Endothelial cell of umbilical vein (primary cell): ENCODE results near the gene EED. TPM values are rescaled to one million over a fixed set of nuclear protein-coding genes. Genes with fewer than 3 reads are reported as not detected.

Experiments
- BruUV-seq: library from RNA; stranded (reverse); fragments of 400-500 nt; replicated peaks from 2 replicates; lab custom pipeline; 2021; lab: Mats Ljungman, UMichigan
- CTCF ChIA-PET: fragments of 300-600, 350-600 bp; sonication (Branson Sonifier 250); formaldehyde crosslinking; loops from one replicate; lab custom pipeline; 2021; ENCODE audit warnings: antibody characterized with exemption, inconsistent platforms; lab: Charles Lee
- POLR2A ChIA-PET: fragments of 300-600, 350-600 bp; sonication (Branson Sonifier 250); formaldehyde crosslinking; loops from one replicate; lab custom pipeline; 2021; ENCODE audit warnings: antibody characterized with exemption, inconsistent platforms; lab: Charles Lee
- DNase-seq: peaks from one replicate; pipeline ENCODE4 v3.0.0-alpha.2; 2011; ENCODE audit warnings: low read depth, low spot score
- FAIRE-seq: peaks from 2 replicates; lab custom pipeline; 2011; peaks lifted over from hg19 to GRCh38; lab: Jason Lieb, UNC
- H2AFZ ChIP-seq: 2 replicates; pipeline ENCODE4 v1.6.0; 2012; ENCODE audit warnings: low read depth, low read length, control low read depth, inconsistent platforms
- H3K27ac ChIP-seq: 2 replicates; pipeline ENCODE4 v1.5.1; 2011; ENCODE audit warnings: low read depth, mild to moderate bottlenecking, control low read depth, low read length, moderate library complexity; ENCODE audit not compliant: insufficient read depth
- H3K27me3 ChIP-seq, 2 experiments: 2 replicates each; pipeline versions ENCODE4 v1.6.0 to v1.6.1; 2011; ENCODE audit warnings: low read length in 2 of 2, mixed read lengths in 1 of 2; ENCODE audit not compliant: control insufficient read depth in 2 of 2, insufficient read depth in 2 of 2
- H3K36me3 ChIP-seq, 2 experiments: 2 replicates in 1 of 2; 3 replicates in 1 of 2; pipeline ENCODE4 v1.5.1; 2011; ENCODE audit warnings: low read length in 2 of 2, mild to moderate bottlenecking in 1 of 2, moderate library complexity in 1 of 2; ENCODE audit not compliant: control insufficient read depth in 2 of 2, insufficient read depth in 2 of 2; ENCODE audit errors: extremely low read depth in 1 of 2
- H3K4me1 ChIP-seq: 3 replicates; pipeline ENCODE4 v1.5.1; 2011; ENCODE audit warnings: mild to moderate bottlenecking, low read length; ENCODE audit not compliant: control insufficient read depth, insufficient read depth; ENCODE audit errors: extremely low read depth
- H3K4me2 ChIP-seq: 2 replicates; pipeline ENCODE4 v1.6.1; 2011; ENCODE audit warnings: low read length, control low read depth, mixed read lengths; ENCODE audit not compliant: insufficient read depth
- H3K4me3 ChIP-seq, 3 experiments: fragments of 200-600 bp in 1 of 3; sonication (generic), shearing (Covaris generic) in 1 of 3; replicated peaks in 1 of 3; 2 replicates each; pipeline ENCODE4 v1.5.1; 2011 to 2016; ENCODE audit warnings: control low read depth in 3 of 3, low read length in 3 of 3, mild to moderate bottlenecking in 2 of 3, inconsistent platforms in 1 of 3, low read depth in 1 of 3, moderate library complexity in 1 of 3; ENCODE audit not compliant: insufficient read depth in 1 of 3
- H3K79me2 ChIP-seq: 2 replicates; pipeline ENCODE4 v1.6.0; 2012; ENCODE audit warnings: low read length, inconsistent platforms; ENCODE audit not compliant: control insufficient read depth, insufficient read depth
- H3K9ac ChIP-seq: replicated peaks from 2 replicates; pipeline ENCODE3; 2011; ENCODE audit warnings: low read length, control low read depth; ENCODE audit not compliant: insufficient read depth; ENCODE audit errors: extremely low read depth
- H3K9me1 ChIP-seq: replicated peaks from 3 replicates; pipeline ENCODE4 v1.6.0; 2011; ENCODE audit warnings: mild to moderate bottlenecking, low read length; ENCODE audit not compliant: control insufficient read depth, insufficient read depth; ENCODE audit errors: extremely low read depth
- H3K9me3 ChIP-seq: replicated peaks from 2 replicates; pipeline ENCODE4 v1.5.1; 2012; ENCODE audit warnings: low read length, inconsistent platforms; ENCODE audit not compliant: control insufficient read depth, insufficient read depth
- H4K20me1 ChIP-seq: replicated peaks from 2 replicates; pipeline ENCODE3; 2011; ENCODE audit warnings: mild to moderate bottlenecking, low read length; ENCODE audit not compliant: control insufficient read depth, insufficient read depth; ENCODE audit errors: extremely low read depth
- CTCF ChIP-seq, 2 donors: IDR thresholded peaks; 1 replicate in 1 of 2; 2 replicates in 1 of 2; pipeline ENCODE4 v1.5.1; 2011; ENCODE audit warnings: low read length in 2 of 2, mild to moderate bottlenecking in 2 of 2, moderate library complexity in 2 of 2, control low read depth in 1 of 2, inconsistent platforms in 1 of 2, low read depth in 1 of 2; ENCODE audit not compliant: insufficient read depth in 1 of 2; ENCODE audit errors: extremely low read depth in 1 of 2
- EZH2 ChIP-seq: IDR thresholded peaks from 2 replicates; pipeline ENCODE4 v1.6.1; 2012; ENCODE audit warnings: borderline replicate concordance, low read depth, mild to moderate bottlenecking, moderate library complexity, low read length, inconsistent platforms; ENCODE audit not compliant: severe bottlenecking
- FOS ChIP-seq: IDR thresholded peaks from 2 replicates; pipeline ENCODE4 v1.6.1; 2011; ENCODE audit warnings: mild to moderate bottlenecking, low read length, moderate library complexity, borderline replicate concordance; ENCODE audit not compliant: insufficient read depth
- GATA2 ChIP-seq: IDR thresholded peaks from 2 replicates; pipeline ENCODE4 v1.7.0; 2011; ENCODE audit warnings: low read depth, mild to moderate bottlenecking, moderate library complexity, mixed read lengths, low read length; ENCODE audit not compliant: insufficient read length, insufficient read depth
- JUN ChIP-seq: IDR thresholded peaks from 2 replicates; pipeline ENCODE4 v1.6.1; 2011; ENCODE audit warnings: borderline replicate concordance, low read depth; ENCODE audit not compliant: insufficient read length, insufficient read depth
- MAX ChIP-seq: IDR thresholded peaks from 2 replicates; pipeline ENCODE4 v1.6.1; 2011; ENCODE audit not compliant: insufficient read depth, insufficient read length
- MYC ChIP-seq: IDR thresholded peaks from one replicate; pipeline ENCODE4 v1.6.1; 2011; ENCODE audit warnings: mild to moderate bottlenecking, low read depth, low read length
- POLR2A ChIP-seq: IDR thresholded peaks from 2 replicates; pipeline ENCODE4 v1.6.1; 2012; ENCODE audit warnings: low read depth, mild to moderate bottlenecking, control low read depth, low read length
- POLR2AphosphoS5 ChIP-seq: IDR thresholded peaks from 2 replicates; pipeline ENCODE4 v1.6.1; 2012; ENCODE audit warnings: low read depth, mild to moderate bottlenecking, control low read depth, low read length, moderate library complexity; ENCODE audit not compliant: insufficient read depth
- dilution Hi-C: fragments of 300-500 bp; cut with MboI; formaldehyde crosslinking; loops from one replicate; pipeline ENCODE4 v1.15.0; 2019; ENCODE audit warnings: low sequenced_read_pairs; ENCODE audit not compliant: extremely low pct_ligation_motif_present
- intact Hi-C: fragments of 100-400 bp; cut with micrococcal nuclease; formaldehyde crosslinking; loops from one replicate; pipeline ENCODE4 v1.10.0; 2022
- polyA plus RNA-seq, 4 experiments: library from polyadenylated mRNA; depleted of rRNA in 3 of 4; stranded (reverse) in 3 of 4; unstranded in 1 of 4; fragments of >200 nt; gene quantifications; 2 replicates each; pipeline versions ENCODE4 v1.2.1 to v1.2.3, GENCODE V29; 2011 to 2012; ENCODE audit warnings: missing spikeins in 1 of 4
- total RNA-seq: library from RNA; stranded (reverse); gene quantifications from 2 replicates; pipeline ENCODE4 v1.2.3, GENCODE V29; 2021

The EED gene
- total and polyA plus RNA-seq, 2 donors (not counting 3 experiments of a cell fraction or from before 2014, with no cell fraction given): 9.4 to 21.8 TPM

- Histone ChIP-seq H4K20me1 (peaks cover 2% of the 10 kb centered on the region), H3K9ac (no peak overlapping the region), H3K4me1 (no peaks in the 10 kb centered on the region), H3K79me2 (peaks cover 18% of the 10 kb centered on the region), H3K9me3 (no peaks in the 10 kb centered on the region), H3K4me3 (no peak overlapping the region), H3K36me3 (peaks cover 0 to 8% of the 10 kb centered on the region in 2 experiments), H2AFZ (no peak overlapping the region), H3K4me2 (no peak overlapping the region), H3K27me3 (no peaks in the 10 kb centered on the region), H3K9me1 (no peaks in the 10 kb centered on the region), H3K27ac (no peak overlapping the region)
- FAIRE-seq (no peak), DNase-seq (no peak)
- no peak for TF ChIP-seq EZH2
- no peak for TF ChIP-seq MYC
- TF ChIP-seq FOS: no peak
- no peak for TF ChIP-seq POLR2A
- no peak for TF ChIP-seq POLR2AphosphoS5
- no peak for TF ChIP-seq MAX
- TF ChIP-seq JUN: no peak
- no peak for TF ChIP-seq GATA2
- no peak for TF ChIP-seq CTCF (IDR thresholded peaks at IDR 0.05; ENCODE audit: extremely low read depth in 1 of 2, insufficient read depth in 1 of 2, low read depth in 1 of 2, low read length in 2 of 2)
- POLR2A ChIA-PET: no interaction called here
- CTCF ChIA-PET: interaction anchor here (0.7 to 1.4 kb wide), 3 partner anchors 10 to 336 kb away, joined by 3 to 4 read pairs (median 3); no protein-coding TSS in a partner anchor
- BruUV-seq: no TSS peak
- intact Hi-C loops: no loop called here
- dilution Hi-C loops: no loop called here
Observed at GRCh38 chr11:86275493-86276370, 31.2 kb downstream of the EED start.
